Astrocyte (in vitro differentiated cells and primary cell): ENCODE data around the gene MSANTD3.

ENCODE experiments used
- EZH2 ChIP-seq: IDR thresholded peaks from 2 replicates; pipeline ENCODE4 v1.6.1; 2012; ENCODE audit warnings: mild to moderate bottlenecking, low read length, inconsistent platforms; ENCODE audit not compliant: insufficient read depth
- TF ChIP-seq, protein P1 (sequence below): IDR thresholded peaks from 2 replicates; pipeline ENCODE4 v1.5.1; 2011; ENCODE audit warnings: low read depth, mild to moderate bottlenecking, inconsistent platforms, low read length, moderate library complexity; ENCODE audit not compliant: insufficient read depth

DNA sequence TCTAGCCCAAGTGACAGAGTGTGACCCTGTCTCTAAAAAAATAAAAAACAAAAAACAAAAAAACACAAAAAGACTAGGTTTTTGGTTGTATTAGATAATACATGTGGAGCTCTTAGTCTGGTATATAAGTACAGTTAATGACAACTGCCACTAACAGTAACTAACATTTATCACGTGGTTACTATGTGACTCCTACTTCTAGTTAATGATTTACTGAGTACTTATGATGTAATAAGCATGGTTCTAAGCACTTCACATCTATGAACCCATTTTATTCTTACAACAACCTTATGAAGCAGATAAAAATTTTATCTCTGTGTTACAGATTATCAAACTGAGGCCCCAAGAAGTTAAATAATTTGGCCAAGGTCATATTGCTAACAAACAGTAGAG is 39.9 kb downstream of the MSANTD3 start:
- TF ChIP-seq, protein P1, sequence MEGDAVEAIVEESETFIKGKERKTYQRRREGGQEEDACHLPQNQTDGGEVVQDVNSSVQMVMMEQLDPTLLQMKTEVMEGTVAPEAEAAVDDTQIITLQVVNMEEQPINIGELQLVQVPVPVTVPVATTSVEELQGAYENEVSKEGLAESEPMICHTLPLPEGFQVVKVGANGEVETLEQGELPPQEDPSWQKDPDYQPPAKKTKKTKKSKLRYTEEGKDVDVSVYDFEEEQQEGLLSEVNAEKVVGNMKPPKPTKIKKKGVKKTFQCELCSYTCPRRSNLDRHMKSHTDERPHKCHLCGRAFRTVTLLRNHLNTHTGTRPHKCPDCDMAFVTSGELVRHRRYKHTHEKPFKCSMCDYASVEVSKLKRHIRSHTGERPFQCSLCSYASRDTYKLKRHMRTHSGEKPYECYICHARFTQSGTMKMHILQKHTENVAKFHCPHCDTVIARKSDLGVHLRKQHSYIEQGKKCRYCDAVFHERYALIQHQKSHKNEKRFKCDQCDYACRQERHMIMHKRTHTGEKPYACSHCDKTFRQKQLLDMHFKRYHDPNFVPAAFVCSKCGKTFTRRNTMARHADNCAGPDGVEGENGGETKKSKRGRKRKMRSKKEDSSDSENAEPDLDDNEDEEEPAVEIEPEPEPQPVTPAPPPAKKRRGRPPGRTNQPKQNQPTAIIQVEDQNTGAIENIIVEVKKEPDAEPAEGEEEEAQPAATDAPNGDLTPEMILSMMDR = no peak
- TF ChIP-seq EZH2 = no peak
